ENCODE results near the gene INHBC.
"Not testable (repeated sequence)": the region's sequence is repeated elsewhere in the genome, so short reads cannot be mapped to it uniquely, and the experiment has no call there.

Gene INHBC

GRCh38 chr12:57429473-57430111, 5.0 kb upstream of the INHBC start:
- DNase-seq = no peak

GRCh38 chr12:57430112-57430930, 4.3 kb upstream of the INHBC start:
- peak; percentile 27 to 37 for DNase-seq

GRCh38 chr12:57430931-57431566, 3.5 kb upstream of the INHBC start, which contains the start of gene R3HDM2:
R3HDM2 (minus strand) TSS chr12:57431043; CDS start chr12:57310428, 120,615 bp downstream.
- DNase-seq = peak; percentile 92 to 93

DNA sequence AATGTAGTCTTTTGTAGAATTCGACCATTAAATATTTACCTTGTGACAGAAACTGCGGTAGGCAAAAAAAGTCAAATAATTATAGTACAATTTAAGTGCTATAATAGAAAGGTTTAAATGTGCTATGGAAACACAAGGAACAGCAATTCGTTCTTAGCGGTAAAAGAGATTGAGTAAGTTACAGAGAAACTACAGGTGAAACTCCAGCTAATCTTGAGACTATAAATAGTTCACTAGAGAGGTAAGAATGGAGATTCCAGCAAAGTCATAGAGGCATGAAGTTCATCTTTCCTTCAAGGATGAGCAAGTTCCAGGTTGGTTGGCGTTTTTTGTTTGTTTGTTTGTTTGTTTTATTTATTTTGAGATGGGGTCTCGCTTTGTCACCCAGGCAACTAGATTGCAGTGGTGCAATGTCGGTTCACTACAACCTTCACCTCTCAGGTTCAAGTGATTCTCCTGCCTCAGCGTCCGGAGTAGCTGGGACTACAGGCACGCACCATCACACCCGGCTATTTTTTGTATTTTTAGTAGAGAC, 2.9 kb upstream of the INHBC start:
- DNase-seq = no peak

DNA sequence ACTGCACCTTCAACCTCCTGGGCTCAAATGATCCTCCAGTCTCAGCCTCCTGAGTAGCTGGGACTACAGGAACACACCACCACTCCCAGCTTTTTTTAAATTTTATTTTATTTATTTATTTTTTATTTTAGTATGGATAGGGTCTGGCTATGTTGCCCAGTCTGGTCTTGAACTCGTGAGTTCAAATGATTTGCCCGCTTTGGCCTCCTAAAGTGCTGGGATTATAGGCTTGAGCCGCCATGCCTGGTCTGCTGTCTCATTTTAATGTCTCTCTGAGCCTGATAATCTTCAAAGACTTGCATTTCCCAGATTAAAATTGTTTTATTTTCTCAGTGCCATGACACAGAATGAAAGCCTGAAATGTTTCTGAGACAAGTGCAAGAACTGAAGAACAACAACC, 1.2 kb upstream of the INHBC start:
- no peak for DNase-seq

DNA sequence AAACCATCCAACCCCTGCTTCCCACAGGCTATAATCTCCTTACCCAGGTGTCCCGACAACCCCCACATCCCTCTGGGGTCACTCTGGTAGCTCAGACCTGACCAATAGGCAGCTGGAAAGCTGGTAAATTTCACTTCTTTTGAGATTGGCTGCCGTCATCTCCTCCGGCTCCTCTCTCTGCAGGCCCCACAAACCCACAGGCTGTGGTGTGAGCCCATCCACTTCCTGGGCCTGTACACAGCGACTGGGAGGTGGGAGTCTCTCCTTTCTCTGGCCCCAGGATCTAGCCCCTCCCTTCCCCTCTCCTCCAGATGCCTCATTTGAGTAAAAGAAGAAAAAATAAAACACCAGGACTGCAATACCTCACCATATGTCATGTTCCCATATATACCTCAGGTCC, 709 bp downstream of the INHBC start:
- DNase-seq = no peak

DNA sequence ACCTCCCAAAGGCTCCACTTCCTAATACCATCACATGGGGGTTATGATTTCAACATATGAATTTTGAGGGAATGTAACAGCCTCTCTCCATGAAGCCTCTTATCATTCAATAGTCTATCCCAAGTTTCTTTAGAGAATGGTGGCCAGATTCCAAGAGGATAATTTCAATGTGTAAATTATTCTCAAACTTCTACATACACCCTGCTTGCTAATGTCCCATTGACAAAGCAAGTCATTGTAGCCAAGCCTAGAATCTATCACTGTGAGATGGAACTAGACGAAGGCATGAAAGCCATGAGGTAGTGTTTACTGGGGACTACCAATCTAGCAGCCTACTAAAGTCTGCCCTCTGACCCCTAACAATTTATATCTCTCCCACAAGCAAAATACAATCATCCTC, 3.8 kb downstream of the INHBC start:
- no peak for DNase-seq

DNA sequence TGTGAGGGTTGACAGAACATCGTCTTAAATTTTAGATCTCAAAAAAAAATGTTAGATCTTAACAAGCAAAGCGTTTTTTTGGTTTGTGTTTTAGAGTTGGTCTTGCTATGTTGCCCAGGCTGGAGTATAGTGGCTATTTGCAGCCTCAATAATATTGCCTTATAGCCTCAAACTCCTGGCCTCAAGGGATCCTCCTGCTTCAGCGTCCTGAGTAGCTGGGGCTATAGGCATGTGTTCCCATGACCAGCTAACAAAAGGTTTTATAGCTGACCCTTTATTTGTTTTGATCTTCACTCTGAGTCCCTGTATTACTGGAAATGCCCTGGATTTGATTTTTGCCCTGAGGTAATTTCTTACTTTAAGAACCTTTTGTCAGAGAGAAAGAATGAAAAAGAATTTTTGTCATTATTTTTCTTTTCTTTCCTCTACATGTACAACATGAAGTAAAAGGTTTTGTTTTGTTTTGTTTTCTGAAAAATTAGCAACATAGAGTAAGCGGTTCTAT, 5.2 kb downstream of the INHBC start:
- DNase-seq = no peak

GRCh38 chr12:57441393-57441792, 6.8 kb downstream of the INHBC start:
- DNase-seq = not testable (repeated sequence)

DNA sequence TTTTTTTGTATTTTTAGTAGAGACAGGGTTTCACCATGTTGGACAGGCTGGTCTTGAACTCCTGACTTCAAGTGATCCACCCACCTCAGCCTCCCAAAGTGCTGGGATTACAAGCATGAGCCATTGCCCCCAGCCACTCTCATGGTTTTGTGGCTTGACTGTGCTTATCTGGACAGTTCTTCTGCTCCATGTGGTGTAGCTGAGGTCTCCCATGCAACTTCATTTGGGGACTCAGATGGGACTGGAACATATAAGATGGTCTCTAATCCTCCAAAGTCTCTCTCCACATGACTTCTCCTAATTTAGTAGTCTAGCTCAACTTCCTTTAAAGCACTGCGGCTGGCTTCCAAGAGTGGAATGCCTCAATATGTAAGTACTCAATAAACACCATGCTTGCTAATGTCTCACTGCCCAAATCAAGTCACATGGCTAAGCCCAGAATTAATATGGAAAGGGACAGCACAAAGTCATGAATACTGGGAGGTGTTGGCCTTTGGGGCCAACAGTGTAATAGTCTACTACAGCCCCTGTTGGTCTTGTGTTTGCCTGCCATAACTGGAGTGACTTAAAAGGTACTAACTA, 7.4 kb downstream of the INHBC start:
- no peak for DNase-seq

- DNase-seq = not testable (repeated sequence)
These were observed 9.8 kb downstream of the INHBC start for GRCh38 chr12:57444337-57444736.

DNA sequence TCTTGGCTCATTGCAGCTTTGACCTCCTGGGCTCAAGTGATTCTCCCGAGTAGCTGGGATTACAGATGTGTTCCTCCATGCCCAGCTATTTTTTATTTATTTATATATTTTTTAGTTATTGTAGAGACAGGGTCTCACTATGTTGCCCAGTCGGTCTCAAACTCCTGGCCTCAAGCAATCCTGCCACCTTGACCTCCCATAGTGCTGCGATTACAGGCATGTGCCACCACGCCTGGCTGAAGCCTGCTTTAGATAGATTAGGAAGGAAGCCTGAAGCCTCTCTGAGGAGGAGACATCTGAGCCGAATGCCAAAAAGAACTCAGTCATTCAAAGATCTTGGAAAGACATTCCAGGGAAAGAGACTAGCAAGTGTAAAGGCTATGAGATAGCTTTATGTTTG, 10.2 kb downstream of the INHBC start:
- DNase-seq = no peak

DNA sequence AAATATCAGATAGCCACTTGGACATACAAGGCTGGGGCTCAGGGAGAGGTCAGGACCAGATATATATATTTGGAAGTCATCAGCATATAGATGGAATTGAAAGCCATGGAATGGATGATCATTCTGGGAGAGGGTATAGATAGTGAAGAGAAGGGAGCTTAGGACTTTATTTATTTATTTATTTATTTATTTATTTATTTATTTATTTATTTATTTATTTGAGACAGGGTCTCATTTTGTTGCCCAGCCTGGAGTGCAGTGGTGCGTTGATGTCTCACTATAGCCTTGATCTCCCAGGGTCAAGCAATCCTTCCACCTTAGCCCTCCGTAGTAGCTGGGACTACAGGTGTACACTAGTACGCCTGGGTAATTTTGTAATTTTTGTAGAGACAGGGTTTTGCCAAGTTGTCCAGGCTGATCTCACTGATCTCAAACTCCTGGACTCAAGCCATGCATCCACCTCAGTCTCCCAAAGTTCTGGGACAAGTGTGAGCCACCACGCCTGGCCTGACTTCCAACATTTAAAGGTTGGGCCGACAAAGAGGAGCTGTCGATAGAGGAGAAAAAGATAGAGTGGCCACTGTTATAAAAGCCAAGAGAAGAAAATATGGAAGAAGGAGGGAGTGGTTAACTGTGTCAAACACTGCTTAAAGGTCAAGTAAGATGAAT, 11.8 kb downstream of the INHBC start:
- DNase-seq = no peak

- DNase-seq = no peak
These were observed 14.1 kb downstream of the INHBC start for GRCh38 chr12:57448669-57449068.

DNA sequence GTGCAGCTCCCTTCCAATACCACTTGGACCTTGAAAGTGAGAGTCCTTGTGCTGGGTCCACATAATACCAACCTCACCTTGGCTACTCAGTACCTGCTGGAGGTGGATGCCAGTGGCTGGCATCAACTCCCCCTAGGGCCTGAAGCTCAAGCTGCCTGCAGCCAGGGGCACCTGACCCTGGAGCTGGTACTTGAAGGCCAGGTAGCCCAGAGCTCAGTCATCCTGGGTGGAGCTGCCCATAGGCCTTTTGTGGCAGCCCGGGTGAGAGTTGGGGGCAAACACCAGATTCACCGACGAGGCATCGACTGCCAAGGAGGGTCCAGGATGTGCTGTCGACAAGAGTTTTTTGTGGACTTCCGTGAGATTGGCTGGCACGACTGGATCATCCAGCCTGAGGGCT, 14.8 kb downstream of the INHBC start:
- DNase-seq = no peak

GRCh38 chr12:57450057-57450456, 15.5 kb downstream of the INHBC start:
- DNase-seq = no peak

GRCh38 chr12:57451233-57451778, 16.7 kb downstream of the INHBC start:
- DNase-seq = no peak

DNA sequence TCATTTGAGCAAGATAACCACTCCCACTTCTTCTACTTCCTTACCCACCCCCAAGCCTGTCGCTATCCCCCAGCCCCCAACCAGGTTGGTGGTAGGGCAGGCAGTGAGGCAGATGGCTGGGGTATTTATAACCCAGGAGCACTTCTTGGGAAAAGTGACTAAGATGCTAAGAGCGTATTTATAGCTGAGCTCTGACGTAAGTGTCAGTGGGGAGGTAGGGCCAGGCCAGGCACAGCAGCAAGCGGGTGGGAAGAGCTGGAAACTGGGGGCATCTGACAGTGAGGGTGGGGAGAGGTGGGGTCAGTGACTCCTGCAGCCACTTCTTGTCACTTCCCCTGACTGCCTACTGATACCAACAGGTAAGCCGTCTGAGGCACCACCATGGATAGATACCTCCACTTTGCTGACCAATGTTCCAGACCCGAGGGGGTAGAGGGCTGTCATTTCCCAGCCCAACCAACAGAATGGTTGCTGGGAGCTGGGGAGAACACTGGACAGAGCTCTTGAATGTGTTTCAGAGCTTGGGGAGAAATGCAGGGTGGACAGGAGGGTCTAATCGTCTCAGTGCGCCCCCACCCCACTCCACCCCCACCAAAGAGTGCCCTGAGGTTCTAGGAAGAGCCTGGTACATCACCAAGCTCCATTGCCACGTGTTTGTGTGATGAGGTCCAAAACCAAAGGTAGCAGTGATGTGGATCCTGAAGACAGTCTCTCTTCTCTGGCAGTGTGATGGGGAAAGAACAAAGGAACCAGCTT, 17.8 kb downstream of the INHBC start:
- no peak for DNase-seq

- peak in 1 of 2 experiments; percentile 31 for DNase-seq
These were observed 18.4 kb downstream of the INHBC start for GRCh38 chr12:57452937-57453509.

- DNase-seq = no peak
These were observed 19.6 kb downstream of the INHBC start for GRCh38 chr12:57454213-57454565.
